Dermis lymphatic vessel endothelial cell (primary cell): ENCODE results near the gene CIROP. TPM values are rescaled to one million over a fixed set of nuclear protein-coding genes. Genes with fewer than 3 reads are reported as not detected.

ENCODE experiments used
- total RNA-seq: library from RNA; depleted of rRNA; stranded (reverse); fragments of >200 nt; gene quantifications from 2 replicates; pipeline ENCODE4 v1.2.1, GENCODE V29; 2014

Gene CIROP, protein sequence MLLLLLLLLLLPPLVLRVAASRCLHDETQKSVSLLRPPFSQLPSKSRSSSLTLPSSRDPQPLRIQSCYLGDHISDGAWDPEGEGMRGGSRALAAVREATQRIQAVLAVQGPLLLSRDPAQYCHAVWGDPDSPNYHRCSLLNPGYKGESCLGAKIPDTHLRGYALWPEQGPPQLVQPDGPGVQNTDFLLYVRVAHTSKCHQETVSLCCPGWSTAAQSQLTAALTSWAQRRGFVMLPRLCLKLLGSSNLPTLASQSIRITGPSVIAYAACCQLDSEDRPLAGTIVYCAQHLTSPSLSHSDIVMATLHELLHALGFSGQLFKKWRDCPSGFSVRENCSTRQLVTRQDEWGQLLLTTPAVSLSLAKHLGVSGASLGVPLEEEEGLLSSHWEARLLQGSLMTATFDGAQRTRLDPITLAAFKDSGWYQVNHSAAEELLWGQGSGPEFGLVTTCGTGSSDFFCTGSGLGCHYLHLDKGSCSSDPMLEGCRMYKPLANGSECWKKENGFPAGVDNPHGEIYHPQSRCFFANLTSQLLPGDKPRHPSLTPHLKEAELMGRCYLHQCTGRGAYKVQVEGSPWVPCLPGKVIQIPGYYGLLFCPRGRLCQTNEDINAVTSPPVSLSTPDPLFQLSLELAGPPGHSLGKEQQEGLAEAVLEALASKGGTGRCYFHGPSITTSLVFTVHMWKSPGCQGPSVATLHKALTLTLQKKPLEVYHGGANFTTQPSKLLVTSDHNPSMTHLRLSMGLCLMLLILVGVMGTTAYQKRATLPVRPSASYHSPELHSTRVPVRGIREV
- total RNA-seq = not detected in 2 replicates

DNA sequence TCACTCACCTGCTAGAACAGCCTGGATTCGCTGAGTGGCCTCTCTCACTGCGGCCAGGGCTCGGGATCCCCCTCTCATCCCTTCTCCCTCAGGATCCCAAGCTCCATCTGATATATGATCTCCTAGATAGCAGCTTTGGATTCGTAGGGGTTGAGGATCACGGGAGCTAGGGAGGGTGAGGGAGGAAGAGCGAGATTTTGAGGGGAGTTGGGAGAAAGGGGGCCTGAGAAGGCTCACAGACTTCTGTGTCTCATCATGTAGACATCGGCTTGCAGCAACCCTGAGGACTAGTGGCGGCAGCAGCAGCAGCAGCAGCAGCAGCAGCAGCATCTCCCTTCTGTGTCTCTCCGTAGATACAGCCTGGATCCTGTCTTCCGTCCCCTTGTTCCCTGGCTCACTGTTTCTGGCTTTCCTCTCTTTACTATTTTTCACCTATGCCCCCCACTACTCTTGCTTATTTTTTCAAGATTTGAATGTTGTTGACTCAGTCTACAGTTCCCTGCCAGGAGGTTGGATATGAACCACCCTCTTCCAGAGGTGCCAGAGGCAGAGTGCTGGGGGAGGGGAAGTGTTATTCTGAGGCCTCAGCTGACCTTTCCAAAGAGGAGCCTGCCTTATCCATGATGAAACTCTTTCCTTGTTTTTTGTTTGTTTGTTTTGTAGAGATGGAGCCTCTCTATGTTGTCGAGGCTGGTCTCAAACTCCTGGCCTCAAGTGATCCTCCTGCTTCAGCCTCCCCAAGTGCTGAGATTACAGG is at the start of gene CIROP:
CIROP (minus strand) TSS at position 399 of the 757 bp plus-strand sequence; CDS start at position 330, 69 bp downstream.

GRCh38 chr14:23118506-23119362 is 13.9 kb upstream of the CIROP start, which contains the start of gene CEBPE:
CEBPE (minus strand) TSS chr14:23119255; CDS start chr14:23119091, 164 bp downstream.

DNA sequence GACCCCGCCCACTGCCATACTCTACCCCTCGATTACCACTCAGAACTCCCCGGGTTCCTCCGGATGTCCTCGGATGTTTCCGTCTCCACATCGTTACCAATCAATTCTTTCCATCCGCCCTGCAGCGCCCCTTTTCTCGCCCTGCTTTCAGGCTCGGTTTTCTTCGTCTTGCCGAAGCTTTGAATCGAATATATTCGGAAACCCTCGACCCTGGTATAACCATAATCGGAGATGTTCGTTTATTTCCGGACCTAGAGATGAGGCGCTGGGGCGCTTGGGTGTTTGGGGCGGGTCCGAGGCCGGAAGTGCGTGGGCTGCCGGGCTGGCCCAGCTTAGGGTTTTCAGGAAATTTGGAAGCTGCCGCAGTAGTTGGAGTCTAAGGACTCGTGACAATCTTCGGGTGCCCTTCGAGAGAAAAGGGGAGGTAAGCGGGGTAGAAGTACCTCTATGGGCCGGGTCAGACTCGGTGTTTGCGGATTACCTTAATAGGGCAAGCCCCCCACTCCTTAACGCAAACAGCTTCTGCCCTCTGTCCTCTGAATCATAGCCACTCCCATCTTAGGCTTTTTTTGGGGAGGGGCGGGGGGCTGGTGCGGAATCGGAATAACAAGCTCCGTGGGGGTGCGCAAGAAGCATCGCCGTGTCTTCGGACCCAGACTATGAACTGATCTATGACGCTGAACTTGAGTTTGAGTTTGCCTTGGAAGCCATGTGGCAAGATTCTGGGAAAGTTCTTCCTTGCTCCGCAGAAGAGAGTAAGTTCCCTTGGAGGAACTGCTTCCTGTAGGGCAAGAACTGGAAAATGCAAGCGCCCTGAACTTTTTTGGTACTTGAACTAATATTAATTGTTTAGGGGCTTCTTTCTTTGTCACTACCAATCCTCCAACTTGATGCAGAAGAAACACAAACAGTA is 9.3 kb downstream of the CIROP start, which contains the start of gene C14orf119:
C14orf119 (plus strand) TSS at position 310 of the 913 bp plus-strand sequence. CDS start 2,154 bp downstream, outside the sequence.

DNA sequence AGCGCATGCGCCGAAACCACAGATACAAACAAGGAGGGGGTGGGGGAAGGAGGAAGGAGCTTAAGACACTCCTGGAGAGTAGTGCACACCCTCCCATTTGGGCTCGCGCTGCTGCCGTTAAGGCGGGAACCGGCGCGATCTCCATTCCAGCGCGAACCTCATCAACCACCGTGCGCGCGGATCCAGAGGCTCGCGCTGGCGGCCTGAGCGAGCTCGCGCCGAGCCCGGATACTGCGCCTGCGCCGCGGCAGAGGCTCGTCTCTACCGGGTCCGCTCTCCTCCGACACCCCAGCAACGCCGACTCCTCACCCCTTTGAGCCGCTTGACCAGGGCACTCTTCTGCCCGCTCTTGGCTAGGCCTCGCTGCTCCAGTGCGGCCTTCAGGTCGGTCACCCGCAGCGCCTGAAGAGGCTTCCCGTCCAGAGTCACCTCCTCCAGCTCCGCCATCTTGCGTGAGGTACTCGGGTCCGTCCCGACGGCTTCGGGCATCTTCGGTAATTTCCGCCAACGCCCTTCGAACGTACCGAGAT is 10.1 kb downstream of the CIROP start, which contains the start of gene ACIN1:
ACIN1 (minus strand) TSS at position 471 of the 530 bp plus-strand sequence; CDS start at position 447, 24 bp downstream.

DNA sequence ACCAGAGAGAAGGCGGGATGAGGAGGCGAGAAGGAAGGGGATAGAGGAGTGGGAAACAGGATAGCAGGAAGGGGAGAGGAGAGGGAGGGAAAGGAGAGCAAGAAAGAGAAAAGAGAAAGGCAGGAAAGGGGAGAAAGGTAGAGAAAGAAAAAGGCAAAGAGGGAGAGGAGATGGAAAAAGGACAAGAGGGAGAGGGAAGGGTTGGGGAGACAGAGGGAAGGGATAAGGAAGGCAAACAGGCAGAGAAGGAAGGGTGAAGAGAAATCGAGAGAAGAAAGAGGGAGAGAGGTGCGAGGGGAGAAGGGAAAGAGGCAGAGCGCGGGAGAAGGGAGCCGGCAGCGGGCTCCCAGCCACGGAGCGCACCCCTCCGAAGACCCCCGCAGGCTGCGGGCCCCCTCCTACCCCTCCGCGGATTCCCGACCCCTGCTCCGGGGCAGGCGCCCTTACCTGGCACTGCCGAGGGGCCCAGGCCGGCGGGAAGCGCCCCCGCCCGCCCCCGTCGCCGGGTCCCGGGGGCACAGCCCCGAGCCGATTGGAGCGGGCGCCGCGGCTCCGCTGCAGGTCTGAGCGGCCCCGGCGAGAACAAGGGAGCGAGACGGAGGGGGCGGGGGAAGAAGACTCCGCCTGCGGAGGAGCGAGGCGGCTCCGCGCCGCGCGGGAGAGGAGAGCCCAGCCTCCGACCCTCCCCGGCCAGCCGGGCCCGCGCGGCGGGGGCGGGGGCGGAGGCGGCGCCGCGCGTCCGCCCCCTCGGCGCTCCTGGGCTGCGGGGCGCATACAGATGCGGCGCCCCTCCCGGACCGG is 47.6 kb downstream of the CIROP start, which contains the start of gene CDH24:
CDH24 (minus strand) TSS at position 565 of the 801 bp plus-strand sequence. CDS start 1,787 bp downstream, outside the sequence.

Other genes starting within 250 kb of the CIROP start
- gene LRP10, start 233.2 kb downstream of the CIROP start, total RNA-seq = 40.7 and 42.5 TPM in 2 replicates
- under 0.01 TPM in 1 of 2 replicates, not detected in the other for gene REM2, start 221.8 kb downstream of the CIROP start, total RNA-seq
- gene RBM23, start 185.8 kb downstream of the CIROP start, total RNA-seq = 49.2 and 55.0 TPM in 2 replicates
- 34.6 and 42.8 TPM in 2 replicates for gene PRMT5, start 175.6 kb downstream of the CIROP start, total RNA-seq
- gene HAUS4, start 147.9 kb downstream of the CIROP start, total RNA-seq = 14.3 and 21.7 TPM in 2 replicates
- 16.9 and 42.6 TPM in 2 replicates for gene AJUBA, start 122.4 kb downstream of the CIROP start, total RNA-seq
- gene C14orf93, start 94.8 kb downstream of the CIROP start, total RNA-seq = 5.1 and 6.1 TPM in 2 replicates
- gene PSMB5, start 70.1 kb downstream of the CIROP start, total RNA-seq = 185 and 196 TPM in 2 replicates
- not detected in 2 replicates for gene PSMB11, start 62.8 kb downstream of the CIROP start, total RNA-seq
- gene CDH24, start 47.5 kb downstream of the CIROP start, total RNA-seq = 0.54 and 0.69 TPM in 2 replicates
- 44.0 and 56.1 TPM in 2 replicates for gene ACIN1, start 9.9 kb downstream of the CIROP start, total RNA-seq
- gene C14orf119, start 9.5 kb downstream of the CIROP start, total RNA-seq = 43.2 and 50.3 TPM in 2 replicates
- not detected in 2 replicates for gene CEBPE, start 14.3 kb upstream of the CIROP start, total RNA-seq
- 0.11 and 3.1 TPM in 2 replicates for gene SLC7A8, start 78.7 kb upstream of the CIROP start, total RNA-seq
- not detected in 2 replicates for gene RNF212B, start 132.9 kb upstream of the CIROP start, total RNA-seq
- gene HOMEZ, start 181.1 kb upstream of the CIROP start, total RNA-seq = 3.3 and 3.9 TPM in 2 replicates
- 2.8 and 3.5 TPM in 2 replicates for gene PPP1R3E, start 197.9 kb upstream of the CIROP start, total RNA-seq
- 15.3 and 22.5 TPM in 2 replicates for gene BCL2L2, start 201.8 kb upstream of the CIROP start, total RNA-seq
- gene PABPN1, start 216.5 kb upstream of the CIROP start, total RNA-seq = 81.5 and 81.7 TPM in 2 replicates
- gene SLC22A17, start 247.9 kb upstream of the CIROP start, total RNA-seq = 0.11 and 0.17 TPM in 2 replicates